Spleen (tissue), 11 donors: ENCODE data around the gene TMEM86B. TPM values are rescaled to one million over a fixed set of nuclear protein-coding genes. Genes with fewer than 3 reads are reported as not detected.

Experiments
- DNase-seq: peaks from one replicate; pipeline ENCODE4 v3.0.0-alpha.2; 2020
- H3K27ac ChIP-seq, 8 donors: fragments of 200-600 bp; sonication (generic) in 7 of 8; 1 replicate in 4 of 8; 2 replicates in 4 of 8; pipeline versions ENCODE4 v1.5.0 to v1.8.0; 2016 to 2021; ENCODE audit warnings: inconsistent platforms in 4 of 8, mild to moderate bottlenecking in 4 of 8, moderate library complexity in 1 of 8
- H3K27me3 ChIP-seq, 7 donors: fragments of 200-600 bp; sonication (generic) in 6 of 7; replicated peaks in 1 of 7; 1 replicate in 4 of 7; 2 replicates in 3 of 7; pipeline versions ENCODE4 v1.5.0 to v1.8.0; 2016 to 2021; ENCODE audit warnings: inconsistent platforms in 3 of 7, mild to moderate bottlenecking in 1 of 7
- H3K36me3 ChIP-seq, 6 donors: fragments of 200-600 bp; sonication (generic) in 5 of 6; 1 replicate in 4 of 6; 2 replicates in 2 of 6; pipeline versions ENCODE4 v1.5.0 to v1.8.0; 2016 to 2021; ENCODE audit warnings: inconsistent platforms in 2 of 6
- H3K4me1 ChIP-seq, 6 donors: fragments of 200-600 bp; sonication (generic) in 5 of 6; 1 replicate in 3 of 6; 2 replicates in 3 of 6; pipeline versions ENCODE4 v1.5.0 to v1.8.0; 2016 to 2021; ENCODE audit warnings: inconsistent platforms in 3 of 6
- H3K4me3 ChIP-seq, 8 donors: fragments of 200-600 bp; sonication (generic) in 7 of 8; 1 replicate in 4 of 8; 2 replicates in 4 of 8; pipeline versions ENCODE4 v1.5.0 to v1.8.0; 2016 to 2021; ENCODE audit warnings: inconsistent platforms in 4 of 8, mild to moderate bottlenecking in 4 of 8, moderate library complexity in 2 of 8
- H3K9me3 ChIP-seq, 8 donors: fragments of 200-600 bp; sonication (generic) in 7 of 8; 1 replicate in 4 of 8; 2 replicates in 4 of 8; pipeline versions ENCODE4 v1.5.0 to v1.8.0; 2016 to 2021; ENCODE audit warnings: inconsistent platforms in 4 of 8
- POLR2A ChIP-seq, 3 donors: fragments of 450-650 bp; IDR thresholded peaks; one replicate each; pipeline ENCODE4 v1.5.1; 2017; ENCODE audit warnings: antibody characterized with exemption in 3 of 3, mild to moderate bottlenecking in 1 of 3
- POLR2AphosphoS5 ChIP-seq, 3 donors: sonication (generic); formaldehyde crosslinking; IDR thresholded peaks; one replicate each; pipeline ENCODE4 v1.5.1; 2017; ENCODE audit warnings: antibody characterized with exemption in 3 of 3
- WGBS, 5 donors: extraction: QIAGEN DNeasy Blood & Tissue Kit in 3 of 5; methylation state at CpG; one replicate each; pipeline versions ENCODE4 v1.1.5 to v1.1.7; 2013 to 2018; 5-methylcytosine and 5-hydroxymethylcytosine counted together
- intact Hi-C: fragments of 100-400 bp; cut with DNase I; formaldehyde crosslinking; loops from one replicate; pipeline ENCODE4 v1.15.0; 2023; ENCODE audit warnings: low total_unique reads
- polyA plus RNA-seq, 3 donors: library from polyadenylated mRNA; stranded (reverse); fragments of 200-250 nt; gene quantifications; one replicate each; pipeline ENCODE4 v1.2.1, GENCODE V29; 2013
- total RNA-seq, 7 donors: library from RNA; depleted of rRNA in 3 of 7; stranded (reverse); fragments of >200 nt in 3 of 7; fragmentation: NEBNext Ultra II Directional in 4 of 7; extraction: Animal tissue kit (Norgen Biotek cat#: 25700) in 4 of 7; gene quantifications; one replicate each; pipeline versions ENCODE4 v1.1.0 to v1.2.1, GENCODE V29; 2016 to 2021
- TF ChIP-seq, protein P1 (sequence below), 11 experiments: fragments of 200-600 bp in 7 of 11; fragments of 450-650 bp in 4 of 11; sonication (generic) in 4 of 11; IDR thresholded peaks in 8 of 11; conservative IDR thresholded peaks in 3 of 11; 1 replicate in 7 of 11; 2 replicates in 4 of 11; pipeline versions ENCODE4 v1.4.0 to v1.8.0; 2016 to 2021; ENCODE audit warnings: antibody characterized with exemption in 11 of 11, inconsistent platforms in 4 of 11, mild to moderate bottlenecking in 1 of 11
- donor health status: healthy with polysubstance abuse.
- donor health status: DM: no; HTN: no; CAD: no; lungs with moderate emphysema.
- donor health status: DM: no; HTN: no; CAD: no.
- donor health status: Bipolar disorder and iron deficiency.
- donor health status: healthy.
- donor health status: DM: no; HTN: no; CAD: no.
- donor health status: DM: yes; HTN: yes; CAD: no.

Gene TMEM86B
- total and polyA plus RNA-seq, 10 donors: 7.5 to 31.5 (median 10.5) TPM

DNA sequence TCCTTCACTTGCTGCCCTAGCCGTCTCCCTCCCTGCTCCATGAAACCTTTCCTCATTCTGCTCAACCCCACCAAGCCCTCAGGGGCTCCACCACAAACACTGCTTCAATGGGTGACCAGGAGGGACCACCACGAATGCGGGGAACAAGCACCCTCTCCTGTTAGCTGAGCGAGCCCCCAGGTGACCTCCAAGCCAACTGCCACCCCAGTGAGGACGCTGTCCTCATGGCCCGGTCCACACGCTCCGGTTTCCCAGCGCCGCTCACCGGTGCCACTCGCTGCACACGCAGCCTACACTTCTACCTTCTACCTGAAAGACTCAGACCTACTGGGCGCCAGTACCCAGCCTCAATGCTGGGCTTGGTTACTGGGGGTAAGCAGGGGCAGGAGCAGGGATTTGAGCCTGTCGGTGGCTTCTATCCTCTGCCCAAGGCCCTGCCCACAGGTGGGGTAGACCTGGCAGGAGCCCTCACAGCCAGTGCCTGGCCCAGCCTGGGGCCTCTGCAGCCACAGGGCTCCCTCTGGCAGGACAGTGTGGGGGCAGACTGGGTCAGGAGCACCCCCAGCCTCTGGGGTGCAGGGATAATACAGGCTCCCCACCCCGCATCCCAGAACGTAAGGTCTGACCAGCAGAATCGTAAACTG is 704 bp upstream of the TMEM86B start:
- no peak for TF ChIP-seq POLR2A (IDR thresholded peaks at IDR 0.05)
- TF ChIP-seq POLR2AphosphoS5 (IDR thresholded peaks at IDR 0.05): no peak
- TF ChIP-seq, protein P1, sequence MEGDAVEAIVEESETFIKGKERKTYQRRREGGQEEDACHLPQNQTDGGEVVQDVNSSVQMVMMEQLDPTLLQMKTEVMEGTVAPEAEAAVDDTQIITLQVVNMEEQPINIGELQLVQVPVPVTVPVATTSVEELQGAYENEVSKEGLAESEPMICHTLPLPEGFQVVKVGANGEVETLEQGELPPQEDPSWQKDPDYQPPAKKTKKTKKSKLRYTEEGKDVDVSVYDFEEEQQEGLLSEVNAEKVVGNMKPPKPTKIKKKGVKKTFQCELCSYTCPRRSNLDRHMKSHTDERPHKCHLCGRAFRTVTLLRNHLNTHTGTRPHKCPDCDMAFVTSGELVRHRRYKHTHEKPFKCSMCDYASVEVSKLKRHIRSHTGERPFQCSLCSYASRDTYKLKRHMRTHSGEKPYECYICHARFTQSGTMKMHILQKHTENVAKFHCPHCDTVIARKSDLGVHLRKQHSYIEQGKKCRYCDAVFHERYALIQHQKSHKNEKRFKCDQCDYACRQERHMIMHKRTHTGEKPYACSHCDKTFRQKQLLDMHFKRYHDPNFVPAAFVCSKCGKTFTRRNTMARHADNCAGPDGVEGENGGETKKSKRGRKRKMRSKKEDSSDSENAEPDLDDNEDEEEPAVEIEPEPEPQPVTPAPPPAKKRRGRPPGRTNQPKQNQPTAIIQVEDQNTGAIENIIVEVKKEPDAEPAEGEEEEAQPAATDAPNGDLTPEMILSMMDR (IDR thresholded peaks at IDR 0.05 in 8 of 11, conservative IDR thresholded peaks at IDR 0.05 in 3 of 11): no peak
- H3K4me1 ChIP-seq: peaks cover 0 to 32% (median 15%) of the 10 kb centered on the region in 6 donors
- WGBS, 5 donors: 94 to 95% (median 95%) methylated on average over 15 to 18 of the region's 18 CpGs
- no peak overlapping the region for H3K27ac ChIP-seq
- H3K9me3 ChIP-seq: no peaks in the 10 kb centered on the region
- no peak overlapping the region for H3K4me3 ChIP-seq
- DNase-seq: no peak
- intact Hi-C loops: no loop called here
- no peaks in the 10 kb centered on the region for H3K27me3 ChIP-seq
- H3K36me3 ChIP-seq: peaks cover 5 to 92% (median 78%) of the 10 kb centered on the region in 6 donors

DNA sequence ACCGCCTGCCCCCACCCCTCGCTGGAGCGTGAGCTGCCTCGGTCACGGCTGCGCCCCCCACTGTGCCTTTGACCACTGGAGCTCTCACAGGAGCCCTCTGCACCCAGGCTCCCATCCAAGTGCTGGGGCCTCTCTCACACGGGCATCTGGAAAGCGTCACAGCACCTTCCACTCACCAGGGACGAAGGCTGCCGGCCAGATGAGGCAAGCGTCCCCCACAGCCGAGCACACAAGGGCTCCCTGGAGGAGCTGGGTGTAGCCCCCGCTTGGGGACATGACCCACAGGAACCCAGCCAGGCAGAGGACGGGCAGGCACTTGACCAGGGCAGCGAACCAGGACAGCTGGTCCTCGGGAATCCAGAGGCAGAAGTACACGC is 560 bp downstream of the TMEM86B start:
- H3K27me3 ChIP-seq: no peaks in the 10 kb centered on the region
- H3K9me3 ChIP-seq: no peaks in the 10 kb centered on the region
- WGBS, 5 donors: 77 to 87% (median 82%) methylated on average over 7 to 17 of the region's 17 CpGs
- no peak overlapping the region for H3K4me3 ChIP-seq
- DNase-seq: no peak
- peaks cover 0 to 32% (median 16%) of the 10 kb centered on the region in 6 donors for H3K4me1 ChIP-seq
- intact Hi-C loops: no loop called here
- peaks cover 5 to 91% (median 73%) of the 10 kb centered on the region in 6 donors for H3K36me3 ChIP-seq
- no peak overlapping the region for H3K27ac ChIP-seq
- TF ChIP-seq POLR2AphosphoS5 (IDR thresholded peaks at IDR 0.05): peak; percentile 19 to 64 (median 50)
- TF ChIP-seq, protein P1 (IDR thresholded peaks at IDR 0.05 in 8 of 11, conservative IDR thresholded peaks at IDR 0.05 in 3 of 11): no peak

DNA sequence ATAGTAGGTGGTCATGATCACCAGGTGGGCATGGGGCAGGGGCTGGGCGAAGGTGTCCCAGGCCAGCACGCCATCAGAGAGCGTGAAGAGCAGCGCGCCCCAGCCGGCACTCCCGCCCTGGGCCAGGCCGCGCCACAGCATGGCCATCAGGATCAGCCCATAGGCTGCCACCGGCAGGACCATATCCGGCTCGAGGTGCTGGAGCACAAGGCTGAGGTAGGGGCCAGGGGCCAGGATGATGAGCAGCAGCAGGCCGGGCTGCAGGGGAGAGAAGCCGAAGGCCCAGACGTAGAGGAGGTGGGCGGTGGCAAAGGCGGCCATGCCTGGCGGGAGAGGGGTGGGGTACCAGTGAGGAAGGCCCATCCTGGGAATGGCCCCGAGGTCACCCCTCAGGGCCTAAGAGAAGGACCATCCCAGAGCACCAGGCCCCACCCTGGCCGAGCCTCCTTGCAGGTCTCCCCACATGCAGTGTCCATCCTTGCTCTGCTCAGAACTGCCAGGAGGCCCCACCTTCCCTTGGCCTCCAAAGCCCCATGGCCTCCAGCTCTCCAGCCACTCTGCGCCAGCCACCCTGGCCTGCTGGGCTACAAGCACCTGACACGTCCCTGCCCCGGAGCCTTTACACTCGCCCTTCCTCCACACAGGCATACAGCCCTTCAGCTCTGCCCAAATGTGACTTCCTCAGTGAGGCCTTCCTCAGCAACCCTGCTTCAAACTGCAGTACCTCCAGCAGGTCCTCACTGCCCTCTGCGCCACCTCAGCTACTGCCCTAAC is 1.1 kb downstream of the TMEM86B start:
- Histone ChIP-seq H3K4me3 (no peak overlapping the region), H3K27me3 (no peaks in the 10 kb centered on the region), H3K27ac (no peak overlapping the region), H3K36me3 (peaks cover 5 to 85% (median 68%) of the 10 kb centered on the region in 6 donors), H3K4me1 (peaks cover 0 to 31% (median 17%) of the 10 kb centered on the region in 6 donors), H3K9me3 (no peaks in the 10 kb centered on the region)
- intact Hi-C loops: no loop called here
- 88 to 94% (median 92%) methylated on average over 16 to 25 of the region's 25 CpGs for WGBS, 5 donors
- no peak for TF ChIP-seq POLR2A (IDR thresholded peaks at IDR 0.05)
- peak in 2 of 3 donors; percentile 22 to 53 for TF ChIP-seq POLR2AphosphoS5 (IDR thresholded peaks at IDR 0.05)
- no peak for DNase-seq

DNA sequence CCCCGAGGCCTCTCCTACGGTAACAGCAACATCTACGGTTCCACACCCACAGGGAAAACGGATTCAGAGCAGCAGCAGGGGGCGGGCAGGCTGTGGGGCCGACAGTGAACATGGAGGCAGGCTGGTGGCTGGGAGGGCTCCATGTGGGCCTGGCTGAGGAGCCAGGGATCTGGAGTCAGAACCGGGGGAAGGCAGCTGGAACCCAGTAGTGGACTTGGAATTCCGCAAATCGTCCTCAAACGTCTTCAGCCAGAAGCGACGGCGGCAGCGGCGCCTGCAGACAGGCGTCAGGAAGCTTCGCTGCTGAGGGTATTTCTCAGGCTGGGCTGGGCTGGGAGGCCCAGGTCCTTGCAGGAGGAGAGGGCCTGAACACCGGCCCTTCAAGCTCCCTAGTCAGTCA is 1.8 kb downstream of the TMEM86B start:
- TF ChIP-seq, protein P1 (IDR thresholded peaks at IDR 0.05 in 8 of 11, conservative IDR thresholded peaks at IDR 0.05 in 3 of 11): no peak
- no peak for TF ChIP-seq POLR2A (IDR thresholded peaks at IDR 0.05)
- peak in 1 of 3 donors; percentile 3 for TF ChIP-seq POLR2AphosphoS5 (IDR thresholded peaks at IDR 0.05)
- peaks cover 5 to 79% (median 61%) of the 10 kb centered on the region in 6 donors for H3K36me3 ChIP-seq
- intact Hi-C loops: no loop called here
- 84 to 87% (median 87%) methylated on average over 17 to 18 of the region's 18 CpGs for WGBS, 5 donors
- H3K4me3 ChIP-seq: no peak overlapping the region
- H3K4me1 ChIP-seq: peaks cover 0 to 29% (median 14%) of the 10 kb centered on the region in 6 donors
- no peaks in the 10 kb centered on the region for H3K27me3 ChIP-seq
- no peak overlapping the region for H3K27ac ChIP-seq
- DNase-seq: no peak
- no peaks in the 10 kb centered on the region for H3K9me3 ChIP-seq
